NCI-H2081 treated with DMSO at 0.1 percent for 48 hours (cell line): Measurements from ENCODE around the gene SEC16A.
A peak's percentile ranks its signal among the peaks of the same experiment; 100 is the strongest.

ENCODE experiments used
- DNase-seq: peaks from one replicate; lab custom pipeline; 2025; lab: John Stamatoyannopoulos, UW

The SEC16A gene

GRCh38 chr9:136485049-136486045, 2.5 kb upstream of the SEC16A start:
- DNase-seq = no peak

- DNase-seq = no peak
These were observed 1.6 kb upstream of the SEC16A start for GRCh38 chr9:136484153-136485048.

DNA sequence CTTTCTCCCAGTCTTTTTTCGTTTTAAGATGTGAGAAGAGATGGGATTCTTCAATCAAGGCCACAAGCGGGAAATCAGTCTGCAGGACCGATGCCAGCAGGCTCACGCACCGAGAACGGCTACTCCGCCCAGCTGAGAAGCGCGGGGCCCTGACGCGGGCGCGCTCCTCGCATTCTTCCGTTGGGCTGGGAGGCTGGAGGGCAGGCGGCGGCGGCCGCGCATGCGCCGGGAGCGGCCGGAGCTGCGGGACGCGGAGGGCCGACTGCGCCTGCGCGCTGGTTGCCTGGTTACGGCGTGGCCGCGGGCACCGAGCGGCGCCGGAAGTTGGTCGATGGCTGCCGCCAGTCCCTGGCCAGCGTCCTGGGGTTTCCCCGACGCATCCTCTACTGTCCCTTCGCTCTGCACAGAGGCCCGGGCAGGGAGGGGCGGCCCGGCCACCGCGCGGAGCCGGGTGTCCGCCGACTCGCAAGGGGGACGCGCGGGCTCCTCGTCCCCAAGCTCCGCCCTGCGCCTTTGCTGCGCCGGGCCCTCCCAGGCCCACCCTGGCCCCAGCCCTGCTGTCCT, 831 bp upstream of the SEC16A start:
- DNase-seq = peak; percentile 45

GRCh38 chr9:136482046-136482792, 621 bp downstream of the SEC16A start:
- DNase-seq = no peak

DNA sequence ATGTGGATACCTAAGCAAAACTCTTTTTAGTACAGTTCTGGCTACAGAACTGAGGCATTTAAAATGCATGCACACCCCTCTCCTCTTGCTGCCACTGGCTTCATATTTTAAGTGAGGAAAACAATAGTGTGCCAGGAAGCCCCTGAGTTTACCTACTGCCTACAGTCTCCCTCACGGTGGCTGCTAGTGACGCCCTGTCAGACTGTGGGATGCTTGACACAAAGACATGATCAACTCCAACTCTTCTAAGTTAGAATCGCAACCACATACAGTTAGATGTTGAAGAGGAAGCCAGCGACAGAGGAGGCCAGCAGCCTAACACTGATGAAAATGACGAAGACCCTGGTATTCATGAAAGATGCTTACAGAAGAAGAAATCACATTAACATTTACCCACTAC, 1.3 kb downstream of the SEC16A start:
- no peak for DNase-seq

DNA sequence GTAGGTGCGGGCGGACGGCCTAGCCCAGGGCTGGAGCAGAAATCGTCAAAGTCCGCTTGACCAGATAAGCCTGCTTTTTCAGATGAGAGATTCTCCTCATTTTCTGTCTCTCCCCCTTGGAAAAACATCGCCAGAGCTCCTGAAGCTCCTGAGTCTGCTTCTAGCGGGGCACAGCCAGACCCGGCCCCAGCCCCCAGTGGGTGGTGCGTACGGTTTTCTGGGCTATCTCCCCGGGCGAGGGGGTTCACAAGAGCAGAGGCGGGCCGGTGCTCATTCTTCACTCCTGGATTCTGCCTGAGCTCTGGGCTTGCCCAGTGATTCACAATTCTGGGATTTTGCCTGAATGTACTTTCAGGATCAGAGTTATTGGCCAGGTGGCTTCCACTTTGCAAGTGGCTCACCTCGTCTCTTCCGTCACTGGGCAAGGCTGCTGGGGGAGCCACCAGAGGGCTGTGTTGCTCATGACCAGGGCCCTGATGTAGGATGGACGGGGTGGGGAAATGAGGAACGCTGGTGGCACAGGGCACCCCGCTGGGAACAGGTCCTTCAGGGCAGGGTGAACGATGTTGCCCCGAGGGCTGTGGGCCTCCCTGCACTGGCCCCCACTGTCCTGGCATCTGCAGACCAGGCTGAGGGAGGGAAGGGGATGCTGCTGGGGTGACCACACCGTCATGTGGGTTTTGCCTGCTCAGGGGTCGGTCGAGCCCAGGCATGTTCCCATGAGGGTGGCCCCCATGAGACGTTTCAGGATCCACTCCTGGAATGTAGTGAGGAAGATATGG, 6.3 kb downstream of the SEC16A start:
- DNase-seq = no peak

- DNase-seq = no peak
These were observed 7.6 kb downstream of the SEC16A start for GRCh38 chr9:136474974-136475865.

GRCh38 chr9:136474021-136474640, 8.7 kb downstream of the SEC16A start:
- DNase-seq = no peak

- no peak for DNase-seq
These were observed 9.5 kb downstream of the SEC16A start for GRCh38 chr9:136473354-136473721.

DNA sequence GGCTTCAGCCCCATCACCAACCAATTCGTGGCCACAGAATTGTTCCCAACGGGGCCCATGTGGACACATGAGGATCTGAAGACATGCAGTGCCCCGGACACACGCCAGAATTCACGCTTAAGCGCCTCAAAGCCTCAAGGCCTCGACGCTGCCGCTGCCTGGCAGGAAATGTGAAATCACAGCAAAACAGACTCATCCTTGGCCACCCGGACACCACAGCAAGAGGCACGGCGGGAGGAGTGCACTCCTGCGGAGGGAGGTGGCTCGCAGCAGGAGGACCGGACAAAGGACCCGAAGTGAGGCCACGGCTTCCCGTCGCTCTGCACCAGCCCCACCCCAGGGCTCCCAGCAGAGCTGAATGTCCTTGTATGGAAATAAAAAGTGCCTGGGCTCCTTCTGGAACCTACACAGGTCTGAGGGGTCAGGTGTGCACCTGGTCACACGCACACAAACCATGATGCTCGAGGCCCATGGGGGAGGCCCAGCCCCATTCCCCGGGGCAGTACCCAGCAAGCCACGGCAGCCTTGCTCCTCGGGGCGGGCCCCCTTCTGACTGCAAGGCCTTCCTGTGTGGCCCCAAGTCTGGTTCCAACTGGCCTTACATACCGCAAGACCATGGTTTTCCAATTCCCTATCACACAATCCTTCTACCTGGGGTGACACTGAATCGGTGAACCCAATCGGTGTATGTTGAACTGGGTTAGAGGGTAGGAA, 10.0 kb downstream of the SEC16A start:
- DNase-seq = no peak

GRCh38 chr9:136471802-136472487, 10.9 kb downstream of the SEC16A start:
- DNase-seq = no peak

DNA sequence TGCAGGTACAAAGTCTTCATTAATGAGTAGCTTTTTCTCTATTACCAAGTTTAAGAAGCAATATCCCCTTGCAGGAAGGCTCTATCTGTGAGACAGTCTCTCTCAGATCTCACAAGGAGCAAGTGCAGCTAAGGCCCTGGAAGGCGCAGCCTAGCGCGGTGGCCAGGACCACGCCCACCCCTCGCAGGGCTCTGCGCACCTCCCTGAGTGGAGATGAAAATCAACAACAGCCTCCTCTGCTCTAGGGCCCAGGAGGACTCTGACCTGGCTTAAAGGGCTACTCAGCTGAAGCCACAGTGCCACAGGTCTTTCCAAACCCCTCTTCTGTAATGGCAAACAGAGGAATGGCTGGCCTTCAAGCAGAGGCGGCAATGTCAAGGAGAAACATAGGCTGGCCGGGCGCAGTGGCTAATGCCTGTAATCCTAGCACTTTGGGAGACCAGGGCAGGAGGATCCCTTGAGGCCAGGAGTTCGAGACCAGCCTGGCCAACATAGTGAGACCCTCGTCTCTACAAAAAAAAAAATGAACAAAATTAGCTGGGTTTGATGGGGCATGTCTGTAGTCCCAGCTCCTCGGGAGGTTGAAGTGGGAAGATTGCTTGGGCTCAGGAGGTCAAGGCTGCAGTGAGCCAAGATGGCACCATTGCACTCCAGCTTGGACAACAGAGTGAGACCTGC, 11.9 kb downstream of the SEC16A start:
- no peak for DNase-seq

DNA sequence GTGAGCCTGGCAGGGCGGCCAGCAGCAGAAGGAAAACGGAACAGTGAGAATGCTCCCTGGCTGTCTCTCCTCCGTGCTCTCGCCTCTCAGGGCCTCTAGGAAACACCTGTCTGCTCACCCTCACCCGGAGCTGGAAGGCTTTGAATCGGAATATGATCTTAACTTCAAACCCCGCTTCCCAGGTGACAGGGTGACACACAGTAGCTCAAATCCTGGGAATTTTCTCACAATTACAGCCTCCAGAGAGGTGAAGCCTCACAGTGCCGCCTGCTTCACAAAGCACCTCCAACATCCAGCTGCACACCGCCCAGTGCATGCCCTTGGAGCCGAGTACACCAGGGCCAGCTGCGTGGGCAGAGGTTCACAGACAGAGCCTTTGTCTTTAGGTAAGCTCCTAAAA, 12.5 kb downstream of the SEC16A start:
- no peak for DNase-seq

GRCh38 chr9:136467766-136468165, 15.1 kb downstream of the SEC16A start:
- no peak for DNase-seq

DNA sequence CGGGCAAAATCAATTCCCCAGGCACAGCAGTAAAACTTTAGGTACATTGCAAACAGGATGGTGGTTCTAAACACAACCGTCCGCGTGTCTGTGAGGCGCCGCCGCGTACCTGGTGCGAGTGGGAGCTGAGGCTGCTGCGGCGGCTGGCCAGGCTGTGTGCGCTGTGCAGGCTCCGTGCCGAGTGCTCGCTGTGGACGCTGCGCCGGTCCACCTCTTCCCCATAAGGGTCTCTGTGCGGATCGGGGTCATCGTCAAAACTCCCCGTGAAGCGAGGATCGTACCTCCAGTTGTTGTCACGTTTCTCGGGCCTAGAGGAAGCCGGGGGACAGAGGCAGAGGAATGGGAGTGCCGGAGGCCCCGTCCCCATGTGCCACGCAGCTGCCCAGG, 16.7 kb downstream of the SEC16A start:
- DNase-seq = no peak

GRCh38 chr9:136465500-136466154, 17.2 kb downstream of the SEC16A start:
- no peak for DNase-seq

DNA sequence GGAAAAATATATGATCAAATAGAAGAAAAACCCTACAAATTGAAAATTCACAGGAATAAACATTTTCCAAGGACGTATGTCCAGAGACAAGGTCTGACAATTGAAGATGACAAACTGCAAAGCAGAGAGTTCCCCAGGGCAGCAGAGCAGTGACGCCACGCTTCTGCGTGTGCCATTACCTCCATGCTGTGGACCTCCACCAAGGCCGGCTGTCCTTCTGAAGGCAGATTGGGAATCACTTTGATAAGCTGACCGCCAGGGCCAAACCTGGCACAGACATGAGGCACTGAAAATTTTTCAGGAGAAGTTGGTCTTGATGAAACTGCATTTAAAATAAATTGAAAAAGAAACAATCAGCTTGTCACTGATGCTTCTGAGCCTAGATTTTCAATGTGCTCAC, 18.6 kb downstream of the SEC16A start:
- DNase-seq = no peak
